MM.1S (cell line): ENCODE data around the gene CABLES2.

Experiments used
- DNase-seq: peaks from one replicate; pipeline ENCODE4 v3.0.0-alpha.2; 2015
- H2AFZ ChIP-seq: fragments of 300-600 bp; sonication (generic); 2 replicates; pipeline ENCODE4 v1.6.0; 2016; ENCODE audit warnings: antibody characterized with exemption, low read length
- H3F3A ChIP-seq: fragments of 300-600 bp; sonication (generic); 2 replicates; pipeline ENCODE4 v1.6.1; 2016; ENCODE audit warnings: mild to moderate bottlenecking, antibody characterized with exemption, low read length, moderate library complexity, mixed read lengths; ENCODE audit not compliant: insufficient read depth
- H3K27ac ChIP-seq: fragments of 300-600 bp; sonication (generic); 2 replicates; pipeline ENCODE4 v1.5.1; 2016; ENCODE audit warnings: mild to moderate bottlenecking, low read length
- H3K27me3 ChIP-seq: fragments of 300-600 bp; sonication (generic); replicated peaks from 2 replicates; pipeline ENCODE4 v1.6.0; 2016; ENCODE audit warnings: low read length; ENCODE audit not compliant: insufficient read depth
- H3K36me3 ChIP-seq: fragments of 300-600 bp; sonication (generic); replicated peaks from 2 replicates; pipeline ENCODE4 v1.6.1; 2016; ENCODE audit warnings: mild to moderate bottlenecking, low read length, mixed read lengths; ENCODE audit not compliant: insufficient read depth
- H3K4me1 ChIP-seq: fragments of 300-600 bp; sonication (generic); 2 replicates; pipeline ENCODE4 v1.6.1; 2016; ENCODE audit warnings: low read length, mixed read lengths
- H3K4me2 ChIP-seq: fragments of 300-600 bp; sonication (generic); 2 replicates; pipeline ENCODE4 v1.6.0; 2016; ENCODE audit warnings: low read depth, low read length
- H3K4me3 ChIP-seq: fragments of 300-600 bp; sonication (generic); 2 replicates; pipeline ENCODE4 v1.5.1; 2016; ENCODE audit warnings: low read length, mixed read lengths
- H3K79me2 ChIP-seq: fragments of 300-600 bp; sonication (generic); 2 replicates; pipeline ENCODE4 v1.6.1; 2016; ENCODE audit warnings: mixed run types, low read length, mixed read lengths
- H3K9ac ChIP-seq: fragments of 300-600 bp; sonication (generic); 2 replicates; pipeline ENCODE4 v1.6.1; 2016; ENCODE audit warnings: low read length, mixed read lengths
- H3K9me2 ChIP-seq: fragments of 300-600 bp; sonication (generic); replicated peaks from 2 replicates; pipeline ENCODE4 v1.6.1; 2016; ENCODE audit warnings: mild to moderate bottlenecking, low read length, mixed read lengths; ENCODE audit not compliant: insufficient read depth
- H3K9me3 ChIP-seq: fragments of 300-600 bp; sonication (generic); replicated peaks from 2 replicates; pipeline ENCODE4 v1.6.1; 2016; ENCODE audit warnings: mild to moderate bottlenecking, low read length, mixed read lengths; ENCODE audit not compliant: insufficient read depth
- H4K20me1 ChIP-seq: fragments of 300-600 bp; sonication (generic); 2 replicates; pipeline ENCODE4 v1.6.1; 2016; ENCODE audit warnings: mild to moderate bottlenecking, low read length, moderate library complexity, mixed read lengths; ENCODE audit not compliant: insufficient read depth
- EZH2 ChIP-seq: fragments of 300-600 bp; sonication (generic); optimal IDR thresholded peaks from 2 replicates; pipeline ENCODE3; 2017; ENCODE audit warnings: low read depth, mild to moderate bottlenecking, antibody characterized with exemption, low read length, mixed read lengths
- EZH2phosphoT487 ChIP-seq: fragments of 300-600 bp; sonication (generic); IDR thresholded peaks from 2 replicates; pipeline ENCODE4 v1.6.1; 2018; ENCODE audit warnings: antibody characterized with exemption, low read length
- TF ChIP-seq, protein P1 (sequence below): fragments of 300-600 bp; sonication (generic); IDR thresholded peaks from 2 replicates; pipeline ENCODE4 v1.5.1; 2016; ENCODE audit warnings: antibody characterized with exemption, low read length, mixed read lengths

Gene CABLES2

DNA sequence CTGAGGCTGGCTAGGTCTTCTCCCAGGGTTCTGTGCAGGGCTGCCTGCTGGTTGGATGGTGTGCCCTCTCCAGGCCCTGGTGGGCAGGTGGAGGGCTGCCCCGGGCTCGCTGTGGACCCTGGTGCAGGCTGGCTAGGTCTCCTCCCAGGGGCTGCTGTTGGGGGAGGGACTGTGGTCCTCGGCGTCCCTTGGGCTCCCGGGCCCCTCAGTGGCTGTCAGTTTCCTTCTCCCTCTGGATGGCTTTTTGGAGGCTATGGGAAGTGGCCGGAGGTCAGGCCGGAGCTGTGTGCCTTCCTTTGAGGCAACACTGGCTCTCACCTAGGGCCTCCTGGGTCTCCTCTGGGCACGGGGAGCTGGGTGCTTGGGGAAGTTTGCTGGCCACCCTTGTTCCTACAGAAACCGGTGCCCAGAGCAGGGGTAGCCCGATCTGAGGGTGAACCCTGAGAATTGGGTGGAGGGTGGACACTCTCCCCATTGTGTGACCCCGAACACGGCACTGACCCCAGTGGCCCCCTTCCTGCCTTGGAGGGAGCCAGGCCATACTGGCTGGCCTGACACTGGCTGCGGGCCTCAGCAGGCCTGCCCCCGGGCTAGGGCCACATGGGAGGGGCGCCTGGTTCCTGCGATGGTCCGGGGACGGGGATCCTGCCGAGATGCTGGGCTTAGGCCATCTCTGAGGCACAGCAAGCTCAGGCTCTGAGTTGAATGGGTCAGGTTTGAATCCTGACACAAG, 3.8 kb upstream of the CABLES2 start:
- Histone ChIP-seq H3K4me2 (peak overlapping the region; percentile 48; the same call in 1 of the 2 replicates), H3K4me3 (no peak overlapping the region), H2AFZ (0 out of 2 replicates have a peak overlapping the region, but pooled peaks have one; percentile 30), H3K9me3 (no peaks in the 10 kb centered on the region), H3K27ac (no peak overlapping the region), H3F3A (no peaks in the 10 kb centered on the region), H3K4me1 (peaks cover 14% of the 10 kb centered on the region), H3K79me2 (peaks cover 9% of the 10 kb centered on the region), H3K27me3 (peaks cover 53% of the 10 kb centered on the region), H4K20me1 (no peaks in the 10 kb centered on the region), H3K9me2 (no peaks in the 10 kb centered on the region), H3K9ac (no peak overlapping the region), H3K36me3 (no peaks in the 10 kb centered on the region)
- no peak for DNase-seq
- TF ChIP-seq, protein P1, sequence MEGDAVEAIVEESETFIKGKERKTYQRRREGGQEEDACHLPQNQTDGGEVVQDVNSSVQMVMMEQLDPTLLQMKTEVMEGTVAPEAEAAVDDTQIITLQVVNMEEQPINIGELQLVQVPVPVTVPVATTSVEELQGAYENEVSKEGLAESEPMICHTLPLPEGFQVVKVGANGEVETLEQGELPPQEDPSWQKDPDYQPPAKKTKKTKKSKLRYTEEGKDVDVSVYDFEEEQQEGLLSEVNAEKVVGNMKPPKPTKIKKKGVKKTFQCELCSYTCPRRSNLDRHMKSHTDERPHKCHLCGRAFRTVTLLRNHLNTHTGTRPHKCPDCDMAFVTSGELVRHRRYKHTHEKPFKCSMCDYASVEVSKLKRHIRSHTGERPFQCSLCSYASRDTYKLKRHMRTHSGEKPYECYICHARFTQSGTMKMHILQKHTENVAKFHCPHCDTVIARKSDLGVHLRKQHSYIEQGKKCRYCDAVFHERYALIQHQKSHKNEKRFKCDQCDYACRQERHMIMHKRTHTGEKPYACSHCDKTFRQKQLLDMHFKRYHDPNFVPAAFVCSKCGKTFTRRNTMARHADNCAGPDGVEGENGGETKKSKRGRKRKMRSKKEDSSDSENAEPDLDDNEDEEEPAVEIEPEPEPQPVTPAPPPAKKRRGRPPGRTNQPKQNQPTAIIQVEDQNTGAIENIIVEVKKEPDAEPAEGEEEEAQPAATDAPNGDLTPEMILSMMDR, result no peak
- TF ChIP-seq EZH2phosphoT487 (no peak), EZH2 (no peak)

DNA sequence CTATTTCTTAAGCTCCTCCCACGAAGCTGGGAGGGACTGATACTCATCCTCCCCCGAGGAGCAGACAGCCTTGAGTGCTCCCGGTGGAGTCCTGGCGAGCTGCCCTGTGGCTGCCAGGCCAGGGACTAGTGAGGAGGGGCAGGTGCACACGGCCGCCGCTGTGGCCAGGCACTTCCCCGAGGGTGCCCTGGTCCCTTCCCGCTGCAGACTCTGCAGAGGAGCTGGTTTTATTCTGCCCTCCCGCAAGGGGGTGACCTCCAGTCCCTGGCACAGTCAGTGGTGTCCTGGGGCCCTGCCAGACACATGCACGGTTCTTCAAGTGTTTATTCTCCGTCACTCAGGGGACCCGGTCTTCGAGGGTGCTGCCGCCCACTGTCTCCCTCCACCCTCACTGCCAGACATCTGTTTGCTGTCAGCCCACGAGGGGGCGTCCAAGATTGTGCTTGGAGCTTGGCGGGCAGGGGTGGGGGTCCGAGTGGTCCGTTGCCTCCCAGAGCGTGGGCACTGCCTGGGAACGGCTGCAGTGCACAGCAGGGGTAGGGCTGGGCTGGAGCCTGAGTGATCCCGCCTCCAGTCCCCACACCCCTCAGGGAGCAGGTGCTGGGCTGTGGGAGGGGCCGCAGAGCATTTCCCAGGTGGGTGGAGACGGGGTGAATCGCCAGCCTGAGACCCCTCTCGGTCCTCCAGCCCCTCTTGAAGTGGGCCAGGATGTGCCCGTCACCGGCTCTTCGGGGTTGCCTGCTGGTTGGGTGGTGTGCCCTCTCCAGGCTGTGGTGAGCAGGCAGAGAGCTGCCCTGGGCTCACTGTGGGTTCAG, 3.1 kb upstream of the CABLES2 start:
- Histone ChIP-seq H2AFZ (peak overlapping the region; percentile 30; the same call in 1 of the 2 replicates), H3K9me3 (no peaks in the 10 kb centered on the region), H4K20me1 (no peaks in the 10 kb centered on the region), H3K27me3 (peaks cover 45% of the 10 kb centered on the region), H3K27ac (no peak overlapping the region), H3K4me1 (peaks cover 14% of the 10 kb centered on the region), H3K4me2 (peak overlapping the region; percentile 48), H3K79me2 (peaks cover 17% of the 10 kb centered on the region), H3K9ac (no peak overlapping the region), H3K36me3 (no peaks in the 10 kb centered on the region), H3F3A (no peaks in the 10 kb centered on the region), H3K4me3 (peak overlapping the region; percentile 3; the same call in 1 of the 2 replicates), H3K9me2 (no peaks in the 10 kb centered on the region)
- no peak for TF ChIP-seq EZH2phosphoT487
- TF ChIP-seq, protein P1, result peak; percentile 64
- DNase-seq, result peak; percentile 25

DNA sequence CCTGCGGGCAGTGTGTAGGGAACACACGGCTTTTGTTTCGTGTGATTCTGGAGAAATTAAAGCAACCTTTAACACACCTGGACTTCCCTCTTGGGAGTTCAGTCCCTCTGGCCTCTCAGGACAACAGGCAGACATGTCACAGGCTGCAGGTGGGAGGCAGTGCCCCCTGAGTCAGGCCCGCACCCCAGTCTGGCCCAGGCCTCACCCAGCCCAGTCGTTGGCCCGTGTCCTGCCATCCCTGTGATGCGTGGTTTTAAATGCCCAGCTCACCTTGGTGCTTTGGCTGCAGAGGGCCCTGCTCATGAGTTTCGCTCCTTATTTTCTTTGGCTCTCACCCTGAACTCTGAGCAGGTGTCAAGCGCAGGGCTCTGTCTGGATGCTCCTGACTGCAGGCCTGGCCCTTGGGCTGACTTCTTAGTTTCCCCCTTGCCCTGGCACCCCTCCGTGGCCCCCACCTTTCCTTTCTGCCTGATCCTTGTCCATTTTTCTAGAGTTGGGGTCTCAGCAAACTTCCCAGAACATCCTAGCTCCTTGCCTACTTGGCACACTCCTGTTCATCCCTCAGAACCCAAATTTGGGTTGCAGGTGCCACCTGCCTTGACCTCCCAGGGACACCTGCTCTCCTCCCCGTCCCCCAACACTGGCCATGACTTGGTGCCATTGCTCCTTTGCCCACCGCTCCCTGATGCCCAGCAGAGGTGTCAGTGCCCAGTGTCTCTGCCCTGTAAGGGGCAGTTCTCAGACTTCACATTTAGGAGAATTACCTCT, 2.2 kb upstream of the CABLES2 start:
- no peak overlapping the region for H3K4me3 ChIP-seq
- no peak overlapping the region for H3K27ac ChIP-seq
- H3K9ac ChIP-seq, result no peak overlapping the region
- H3K27me3 ChIP-seq, result peaks cover 37% of the 10 kb centered on the region
- no peak for DNase-seq
- peak overlapping the region; percentile 30; the same call in 1 of the 2 replicates for H2AFZ ChIP-seq
- TF ChIP-seq, protein P1, result no peak
- no peak for TF ChIP-seq EZH2
- TF ChIP-seq EZH2phosphoT487, result no peak
- no peaks in the 10 kb centered on the region for H3K9me2 ChIP-seq
- no peaks in the 10 kb centered on the region for H4K20me1 ChIP-seq
- H3K4me1 ChIP-seq, result peaks cover 14% of the 10 kb centered on the region
- H3K9me3 ChIP-seq, result no peaks in the 10 kb centered on the region
- no peaks in the 10 kb centered on the region for H3F3A ChIP-seq
- H3K4me2 ChIP-seq, result peak overlapping the region; percentile 48; the same call in 1 of the 2 replicates
- peaks cover 25% of the 10 kb centered on the region for H3K79me2 ChIP-seq
- H3K36me3 ChIP-seq, result no peaks in the 10 kb centered on the region
